Upper lobe of left lung (tissue), 4 donors: ENCODE measurements around the gene GALNS.

Experiments
- CTCF ChIP-seq, 6 experiments: fragments of 450-650 bp in 4 of 6; fragments of 200-600 bp in 2 of 6; sonication (generic) in 2 of 6; IDR thresholded peaks; one replicate each; pipeline ENCODE4 v1.5.1; 2016 to 2019; ENCODE audit warnings: antibody characterized with exemption in 6 of 6
- POLR2A ChIP-seq, 4 donors: fragments of 450-650 bp; IDR thresholded peaks; one replicate each; pipeline ENCODE4 v1.5.1; 2016 to 2017; ENCODE audit warnings: antibody characterized with exemption in 4 of 4, mild to moderate bottlenecking in 2 of 4
- POLR2AphosphoS5 ChIP-seq, 2 donors: sonication (generic); formaldehyde crosslinking; IDR thresholded peaks; one replicate each; pipeline ENCODE4 v1.5.1; 2017; ENCODE audit warnings: antibody characterized with exemption in 2 of 2

- TF ChIP-seq CTCF (IDR thresholded peaks at IDR 0.05) (no peak), POLR2A (IDR thresholded peaks at IDR 0.05) (no peak), POLR2AphosphoS5 (IDR thresholded peaks at IDR 0.05) (no peak)
These were observed 14.6 kb upstream of the GALNS start for GRCh38 chr16:88871349-88871702.
